Ovary (tissue), 10 donors: ENCODE data around the gene SLC25A5. TPM values are rescaled to one million over a fixed set of nuclear protein-coding genes. Genes with fewer than 3 reads are reported as not detected.
A peak's percentile ranks its signal among the peaks of the same experiment; 100 is the strongest.

Experiments
- DNase-seq, 5 donors: peaks; one replicate each; pipeline ENCODE4 v3.0.0-alpha.2; 2019 to 2020
- H3K27ac ChIP-seq, 2 donors: fragments of 200-600 bp; one replicate each; pipeline versions ENCODE4 v1.5.1 to v1.8.0; 2019 to 2022
- H3K27me3 ChIP-seq: fragments of 200-600 bp; one replicate; pipeline ENCODE4 v1.8.0; 2022
- H3K36me3 ChIP-seq: fragments of 200-600 bp; sonication (generic); one replicate; pipeline ENCODE4 v1.5.1; 2019
- H3K4me1 ChIP-seq: one replicate; pipeline ENCODE4 v1.8.1; 2013; ENCODE audit warnings: mild to moderate bottlenecking, moderate library complexity; ENCODE audit not compliant: insufficient read depth
- H3K4me3 ChIP-seq: fragments of 200-600 bp; sonication (generic); one replicate; pipeline ENCODE4 v1.5.1; 2017
- H3K9me3 ChIP-seq, 2 donors: fragments of 200-600 bp in 1 of 2; sonication (generic) in 1 of 2; one replicate each; pipeline versions ENCODE4 v1.5.1 to v1.8.1; 2013 to 2019; ENCODE audit warnings: mild to moderate bottlenecking in 1 of 2, moderate library complexity in 1 of 2
- CTCF ChIP-seq, 3 donors: fragments of 450-650 bp in 2 of 3; fragments of 200-600 bp in 1 of 3; IDR thresholded peaks; one replicate each; pipeline versions ENCODE4 v1.5.1 to v1.8.0; 2016 to 2022; ENCODE audit warnings: antibody characterized with exemption in 3 of 3, mild to moderate bottlenecking in 1 of 3
- EP300 ChIP-seq: sonication (generic); formaldehyde crosslinking; IDR thresholded peaks from one replicate; pipeline ENCODE4 v1.6.1; 2017; ENCODE audit warnings: antibody characterized with exemption
- POLR2A ChIP-seq: fragments of 450-650 bp; IDR thresholded peaks from one replicate; pipeline ENCODE4 v1.6.1; 2017; ENCODE audit warnings: antibody characterized with exemption, mild to moderate bottlenecking, moderate library complexity
- WGBS, 3 donors: extraction: QIAGEN DNeasy Blood & Tissue Kit in 1 of 3; methylation state at CpG; one replicate each; pipeline versions ENCODE4 v1.1.5 to v1.1.7; 2013 to 2017; 5-methylcytosine and 5-hydroxymethylcytosine counted together
- intact Hi-C, 4 donors: fragments of 100-400 bp; cut with DNase I; formaldehyde crosslinking; loops; one replicate each; pipeline versions ENCODE4 v1.11.0 to v1.15.1; 2022 to 2023
- long read RNA-seq, 3 donors: library from polyadenylated mRNA in 2 of 3; unstranded in 2 of 3; transcript quantifications; one replicate each; pipeline ENCODE4 v2.0.0 and lab custom pipeline, GENCODE V29; 2021 to 2026
- polyA plus RNA-seq, 2 donors: library from polyadenylated mRNA; stranded (reverse); fragments of 200-250 nt in 1 of 2; fragments of 350-450 nt in 1 of 2; fragmentation: Illumina TruSeq in 1 of 2; extraction: RNeasy Lipid Tissue Mini Kit (QIAGEN cat#74804) in 1 of 2; gene quantifications; one replicate each; pipeline ENCODE4 v1.2.3, GENCODE V29; 2013 to 2014
- total RNA-seq, 7 donors: library from RNA; depleted of rRNA in 2 of 7; stranded (reverse); fragments of >200 nt in 2 of 7; fragmentation: NEBNext Ultra II Directional in 3 of 7; extraction: Animal tissue kit (Norgen Biotek cat#: 25700) in 3 of 7; gene quantifications; one replicate each; pipeline versions ENCODE4 v1.1.0 to v1.2.4, GENCODE V29; 2016 to 2023
- donor health status: DM: no; HTN: no; CAD: no; lungs with moderate emphysema.
- donor health status: DM: no; HTN: no; CAD: no.
- donor health status: Bipolar disorder and iron deficiency.
- donor health status: DM: yes; HTN: yes; CAD: no.
- donor health status: DM: no; HTN: no; CAD: no.
- donor health status: DM: yes; HTN: yes; CAD: no.

The SLC25A5 gene
- 100 to 1,000 TPM in 6 of 7 donors, 10 to 100 TPM in 1; 97.2 to 166 (median 138) TPM for total RNA-seq
- polyA plus RNA-seq: 100 to 1,000 TPM; 147 to 214 TPM
- long read RNA-seq, donor 1, transcript SLC25A5-201 (4 exons, 1,274 nt): major isoform, 511 of 524 reads
- long read RNA-seq, donor 1, partial matches to known transcripts: 5 of 524 reads
- long read RNA-seq, donor 1, other reads (novel, unspliced or antisense): 8 of 524 reads
- long read RNA-seq, donor 2, transcript SLC25A5-201 (4 exons, 1,274 nt): major isoform, 265 of 562 reads
- long read RNA-seq, donor 2, transcript SLC25A5-203 (2 exons, 433 nt): minor isoform, 78 of 562 reads
- long read RNA-seq, donor 2, partial matches to known transcripts: 216 of 562 reads
- long read RNA-seq, donor 2, other reads (novel, unspliced or antisense): 0 of 562 reads
- long read RNA-seq, donor 3, transcript SLC25A5-201 (4 exons, 1,274 nt): major isoform, 148 of 157 reads
- long read RNA-seq, donor 3, partial matches to known transcripts: 7 of 157 reads
- long read RNA-seq, donor 3, other reads (novel, unspliced or antisense): 0 of 157 reads

- no peaks in the 10 kb centered on the region for H3K36me3 ChIP-seq
- DNase-seq: peak; percentile 70 to 85 (median 80)
- no peaks in the 10 kb centered on the region for H3K27me3 ChIP-seq
- peak within 1 kb of the TSS; percentile 82 for H3K4me3 ChIP-seq
- no peaks in the 10 kb centered on the region for H3K4me1 ChIP-seq
- TF ChIP-seq CTCF (IDR thresholded peaks at IDR 0.05) (no peak), POLR2A (peak; percentile 81), EP300 (no peak)
- H3K27ac ChIP-seq: peak within 1 kb of the TSS; percentile 82 to 87
- H3K9me3 ChIP-seq: no peaks in the 10 kb centered on the region
- intact Hi-C loops: no loop called here
- 34 to 52% (median 49%) methylated on average over 44 to 46 of the region's 46 CpGs for WGBS, 3 donors
These were observed at the start of gene SLC25A5 for GRCh38 chrX:119467842-119468550. TSS of gene SLC25A5 (plus strand) at chrX:119468444. CDS start at chrX:119468516, 72 bp downstream.

- Histone ChIP-seq H3K9me3 (no peaks in the 10 kb centered on the region), H3K4me3 (no peak overlapping the region), H3K4me1 (no peaks in the 10 kb centered on the region), H3K27ac (no peak overlapping the region), H3K27me3 (no peaks in the 10 kb centered on the region), H3K36me3 (no peaks in the 10 kb centered on the region)
- intact Hi-C loops: no loop called here
- DNase-seq: no peak
- no peak for TF ChIP-seq POLR2A
- no peak for TF ChIP-seq CTCF (IDR thresholded peaks at IDR 0.05)
- TF ChIP-seq EP300: no peak
- WGBS, 3 donors: 76 to 86% (median 78%) methylated on average over 4 of the region's 4 CpGs
These were observed 49.1 kb upstream of the SLC25A5 start for GRCh38 chrX:119419146-119419545.

GRCh38 chrX:119419898-119420297 lies 48.3 kb upstream of the SLC25A5 start:
- H3K9me3 ChIP-seq: no peaks in the 10 kb centered on the region
- H3K27ac ChIP-seq: no peak overlapping the region
- H3K36me3 ChIP-seq: no peaks in the 10 kb centered on the region
- H3K27me3 ChIP-seq: no peaks in the 10 kb centered on the region
- no peak for DNase-seq
- WGBS, 3 donors: 77 to 85% (median 79%) methylated on average over 2 of the region's 2 CpGs
- intact Hi-C loops: no loop called here
- no peaks in the 10 kb centered on the region for H3K4me1 ChIP-seq
- TF ChIP-seq EP300 (no peak), CTCF (IDR thresholded peaks at IDR 0.05) (no peak), POLR2A (no peak)
- H3K4me3 ChIP-seq: no peak overlapping the region

- TF ChIP-seq CTCF (IDR thresholded peaks at IDR 0.05): no peak
- no peak for TF ChIP-seq EP300
- no peak for TF ChIP-seq POLR2A
These were observed 47.1 kb upstream of the SLC25A5 start for GRCh38 chrX:119421016-119421705.

More at GRCh38 chrX:119421016-119421705, 47.1 kb upstream of the SLC25A5 start:
- intact Hi-C loops: no loop called here
- Histone ChIP-seq H3K9me3 (no peaks in the 10 kb centered on the region), H3K27ac (no peak overlapping the region), H3K4me1 (no peaks in the 10 kb centered on the region), H3K36me3 (no peaks in the 10 kb centered on the region), H3K27me3 (no peaks in the 10 kb centered on the region), H3K4me3 (no peak overlapping the region)
- 78 to 84% (median 81%) methylated on average over 7 of the region's 7 CpGs for WGBS, 3 donors
- no peak for DNase-seq
